H1 (cell line): ENCODE results near the gene METTL25B. TPM values are rescaled to one million over a fixed set of nuclear protein-coding genes. Genes with fewer than 3 reads are reported as not detected.

Experiments
- ASH2L ChIP-seq: fragments of 200-600, 300-600 bp; sonication (generic); IDR thresholded peaks from one replicate; pipeline ENCODE4 v1.7.1; 2017; ENCODE audit warnings: low read length
- BACH1 ChIP-seq: IDR thresholded peaks from 2 replicates; pipeline ENCODE4 v1.6.1; 2012; ENCODE audit warnings: low read length, improper control_type of control experiment
- CBX5 ChIP-seq: fragments of 300-800, 300-1000 bp; sonication (generic); IDR thresholded peaks from 2 replicates; pipeline ENCODE4 v1.7.1; 2016; ENCODE audit warnings: antibody characterized with exemption, low read length, low read depth
- CTBP2 ChIP-seq: IDR thresholded peaks from 2 replicates; pipeline ENCODE4 v1.7.0; 2011; ENCODE audit warnings: borderline replicate concordance, mild to moderate bottlenecking, moderate library complexity, mixed read lengths, low read length; ENCODE audit not compliant: insufficient read depth, insufficient read length
- E2F6 ChIP-seq: IDR thresholded peaks from 2 replicates; pipeline ENCODE4 v1.6.1; 2012; ENCODE audit warnings: inconsistent platforms
- EP300 ChIP-seq, 2 experiments: IDR thresholded peaks; 1 replicate in 1 of 2; 2 replicates in 1 of 2; pipeline ENCODE4 v1.6.1; 2011 to 2012; ENCODE audit warnings: low read depth in 2 of 2, low read length in 2 of 2, mild to moderate bottlenecking in 2 of 2, borderline replicate concordance in 1 of 2, inconsistent platforms in 1 of 2, moderate library complexity in 1 of 2
- GTF2F1 ChIP-seq: IDR thresholded peaks from 2 replicates; pipeline ENCODE4 v1.6.1; 2012; ENCODE audit warnings: low read depth, low read length, improper control_type of control experiment, borderline replicate concordance
- PHF8 ChIP-seq: fragments of 200-600 bp; sonication (generic); conservative IDR thresholded peaks from 2 replicates; pipeline ENCODE4 v1.7.1; 2012; ENCODE audit warnings: low read depth, mild to moderate bottlenecking, inconsistent platforms, low read length, moderate library complexity
- RXRA ChIP-seq: IDR thresholded peaks from 2 replicates; pipeline ENCODE4 v1.6.1; 2011; ENCODE audit warnings: low read depth, mild to moderate bottlenecking, low read length, moderate library complexity; ENCODE audit not compliant: insufficient read depth
- SAP30 ChIP-seq: fragments of 300-600 bp; sonication (generic); IDR thresholded peaks from 2 replicates; pipeline ENCODE4 v1.7.1; 2012; ENCODE audit warnings: low read length, moderate library complexity, mild to moderate bottlenecking, inconsistent platforms; ENCODE audit not compliant: insufficient read depth, insufficient replicate concordance
- SP2 ChIP-seq: IDR thresholded peaks from 2 replicates; pipeline ENCODE4 v1.6.1; 2012; ENCODE audit warnings: mild to moderate bottlenecking, low read length, inconsistent platforms
- SP4 ChIP-seq: IDR thresholded peaks from 2 replicates; pipeline ENCODE4 v1.6.1; 2012; ENCODE audit warnings: low read length, inconsistent platforms
- SRF ChIP-seq: IDR thresholded peaks from 2 replicates; pipeline ENCODE4 v1.6.1; 2011; ENCODE audit warnings: mild to moderate bottlenecking, low read depth, low read length, moderate library complexity
- TAF1 ChIP-seq: IDR thresholded peaks from 2 replicates; pipeline ENCODE4 v1.6.1; 2011; ENCODE audit warnings: mild to moderate bottlenecking, low read depth, low read length
- TBP ChIP-seq: IDR thresholded peaks from 2 replicates; pipeline ENCODE4 v1.6.1; 2011; ENCODE audit warnings: low read depth, low read length, improper control_type of control experiment
- polyA plus RNA-seq, 7 experiments: library from polyadenylated mRNA; depleted of rRNA in 3 of 7; stranded (reverse) in 5 of 7; unstranded in 2 of 7; fragments of >200 nt in 5 of 7; fragments of 200-250 nt in 2 of 7; gene quantifications; 1 replicate in 5 of 7; 2 replicates in 1 of 7; 4 replicates in 1 of 7; pipeline versions ENCODE4 v1.2.1 to v1.2.3, GENCODE V29; 2011 to 2013; ENCODE audit warnings: missing spikeins in 2 of 7, mixed read lengths in 2 of 7
- total RNA-seq: library from RNA; stranded (reverse); fragmentation: NEBNext Ultra II Directional; extraction: Animal tissue kit (Norgen Biotek cat#: 25700); gene quantifications from 2 replicates; pipeline ENCODE4 v1.2.1, GENCODE V29; 2021

METTL25B gene
- total and polyA plus RNA-seq, 2 of the 8 experiments (the other 6 are each of a cell fraction or from before 2014, with no cell fraction given): 28.4 to 30.1 TPM

GRCh38 chr1:156750711-156751450, 22.6 kb downstream of the METTL25B start (continued):
- TF ChIP-seq CTBP2 (peak; percentile 32), CBX5 (no peak), GTF2F1 (no peak), PHF8 (peak; percentile 52), TBP (no peak), EP300 (IDR thresholded peaks at IDR 0.05; ENCODE audit: borderline replicate concordance in 1 of 2, low read depth in 2 of 2, low read length in 2 of 2) (no peak), TAF1 (peak; percentile 28; the same call in 1 of the 2 replicates), RXRA (no peak), BACH1 (no peak; the same call in 1 of the 2 replicates), ASH2L (no peak), SAP30 (no peak), SP4 (no peak), E2F6 (no peak), SP2 (no peak), SRF (no peak)
